G401 (cell line): Measurements from ENCODE around the gene MAPK12. TPM values are rescaled to one million over a fixed set of nuclear protein-coding genes. Genes with fewer than 3 reads are reported as not detected.

Experiments used
- DNase-seq: peaks from one replicate; pipeline ENCODE4 v3.0.0-alpha.2; 2015; ENCODE audit warnings: low spot score
- in situ Hi-C: cut with HindIII; loops from 2 replicates; pipeline ENCODE4 v1.10.0; 2016; ENCODE audit warnings: low sequenced_read_pairs, mixed read lengths
- total RNA-seq: library from RNA; depleted of rRNA; stranded (reverse); fragments of >200 nt; shearing (Covaris generic); gene quantifications from 2 replicates; pipeline ENCODE4 v1.2.3, GENCODE V29; 2014

Gene MAPK12
- total RNA-seq, 1 experiment from 2014 or later: 158 TPM

DNA sequence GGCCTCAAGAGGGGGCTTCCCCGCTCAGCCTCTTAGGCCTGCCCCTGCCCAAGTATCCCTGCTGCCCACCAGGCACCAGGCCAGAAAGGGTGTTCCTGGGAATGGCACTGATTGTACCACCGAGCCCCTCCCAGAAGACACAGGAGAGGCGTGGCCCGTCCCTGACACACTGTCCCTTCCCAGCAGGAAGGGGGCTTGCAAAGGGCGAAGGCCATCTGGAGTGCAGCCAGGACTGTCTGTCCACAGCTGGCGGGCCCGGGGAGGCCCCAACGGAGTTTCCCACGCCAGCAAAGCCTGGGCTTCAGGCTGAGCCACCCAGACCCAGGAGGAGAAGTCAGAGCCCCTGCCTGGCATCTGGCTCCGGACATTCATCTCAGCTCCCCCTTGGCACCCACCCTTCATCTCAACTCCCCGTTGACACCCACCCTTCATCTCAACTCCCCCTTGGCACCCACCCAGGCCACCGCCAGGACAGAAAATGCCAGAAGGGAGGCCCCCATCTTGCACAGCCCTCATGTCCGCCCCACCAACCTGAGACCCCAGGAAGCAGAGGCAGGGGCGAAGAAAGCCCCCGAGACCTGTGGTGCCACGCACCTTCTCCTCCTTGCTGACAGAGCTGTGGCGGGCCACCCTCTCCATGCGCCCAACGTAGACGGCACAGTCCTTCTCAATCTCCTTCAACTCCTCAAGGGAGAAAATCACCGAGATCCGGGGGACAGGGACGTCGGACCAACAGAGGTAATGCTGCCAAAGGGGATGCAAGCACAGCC, 36.1 kb downstream of the MAPK12 start:
- in situ Hi-C loops: no loop called here
- no peak for DNase-seq

DNA sequence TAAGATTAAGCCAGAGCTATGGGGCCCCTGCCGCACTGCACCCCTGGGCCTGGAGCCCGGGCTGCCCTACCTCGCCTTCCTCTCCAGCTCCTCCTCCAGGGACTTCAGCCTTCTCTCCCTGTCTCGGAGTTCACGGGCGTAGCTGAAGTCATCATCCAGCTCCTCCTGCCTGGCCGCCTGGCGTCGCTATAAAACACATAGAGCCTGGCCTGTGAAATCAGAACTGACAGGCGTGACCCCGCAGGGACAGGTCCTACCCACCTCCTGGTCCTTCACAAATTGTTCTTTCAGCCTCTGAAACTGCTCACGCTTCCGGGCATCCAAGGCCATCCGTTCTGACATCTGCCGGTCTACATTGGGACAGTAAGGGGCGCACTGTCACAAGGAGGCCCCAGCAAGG, 37.4 kb downstream of the MAPK12 start:
- DNase-seq: no peak
- in situ Hi-C loops: no loop called here

DNA sequence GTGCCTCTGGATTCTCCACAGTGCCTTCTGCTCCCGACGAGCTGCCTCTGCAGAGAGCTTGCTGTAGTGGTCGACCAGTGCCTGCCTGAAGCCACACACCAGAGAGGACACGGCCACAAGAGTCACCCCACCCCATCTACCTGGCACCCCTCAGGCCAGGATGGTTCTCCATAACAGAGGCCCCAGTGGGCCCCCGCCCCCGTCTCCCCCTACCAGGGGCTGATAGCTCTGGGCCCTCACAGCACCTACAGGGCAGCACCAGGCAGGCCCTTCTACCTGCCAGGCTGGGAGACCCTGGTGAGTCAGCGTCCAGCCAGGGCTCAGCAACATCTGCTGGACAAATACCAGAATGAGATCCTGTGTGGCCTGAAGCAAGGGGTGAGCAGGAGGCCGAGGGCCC, 39.0 kb downstream of the MAPK12 start:
- in situ Hi-C loops: no loop called here
- DNase-seq: no peak

DNA sequence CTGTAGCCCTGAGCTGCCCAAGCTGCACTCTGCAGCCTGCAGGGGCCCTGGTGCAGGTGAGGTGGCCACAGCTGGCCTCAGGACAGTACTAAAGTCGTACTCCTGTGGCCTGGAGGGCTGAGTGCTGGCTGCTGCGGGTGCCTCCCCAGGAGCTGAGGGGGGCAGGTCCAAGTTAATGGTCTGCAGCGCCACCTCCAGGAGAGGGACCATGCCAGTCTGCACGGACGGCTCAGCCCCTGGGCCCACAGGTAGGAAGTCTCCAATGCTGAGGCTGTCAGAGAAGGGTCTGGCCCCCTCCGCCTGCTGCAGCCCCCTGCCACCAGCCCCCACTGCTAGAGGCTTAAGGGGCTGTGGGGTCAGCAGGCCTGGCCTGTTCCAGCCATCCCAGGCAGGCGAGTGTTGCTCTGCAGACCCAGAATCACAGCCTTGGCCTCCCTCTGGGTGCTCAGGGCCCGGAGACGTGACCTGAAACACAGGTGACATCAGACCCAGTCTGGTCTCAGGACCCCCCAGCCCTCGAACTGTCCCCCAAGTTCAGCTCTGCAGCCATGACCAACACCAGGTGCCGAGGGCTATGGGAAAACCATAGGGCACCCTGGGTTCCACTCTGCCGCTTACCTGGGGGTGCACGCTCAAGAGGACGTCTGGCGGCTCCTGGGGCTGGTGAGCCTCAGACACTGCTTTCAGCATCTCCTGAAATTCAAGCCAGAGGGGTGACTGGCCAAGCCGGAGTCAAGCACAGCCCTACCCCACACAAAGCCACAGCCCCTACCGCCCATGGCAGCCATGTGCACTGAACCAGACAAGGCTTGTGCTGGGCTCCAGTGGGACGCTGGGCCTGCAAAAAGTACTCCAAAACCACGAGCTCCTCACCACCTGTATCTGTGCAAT, 39.8 kb downstream of the MAPK12 start:
- no peak for DNase-seq
- in situ Hi-C loops: no loop called here

DNA sequence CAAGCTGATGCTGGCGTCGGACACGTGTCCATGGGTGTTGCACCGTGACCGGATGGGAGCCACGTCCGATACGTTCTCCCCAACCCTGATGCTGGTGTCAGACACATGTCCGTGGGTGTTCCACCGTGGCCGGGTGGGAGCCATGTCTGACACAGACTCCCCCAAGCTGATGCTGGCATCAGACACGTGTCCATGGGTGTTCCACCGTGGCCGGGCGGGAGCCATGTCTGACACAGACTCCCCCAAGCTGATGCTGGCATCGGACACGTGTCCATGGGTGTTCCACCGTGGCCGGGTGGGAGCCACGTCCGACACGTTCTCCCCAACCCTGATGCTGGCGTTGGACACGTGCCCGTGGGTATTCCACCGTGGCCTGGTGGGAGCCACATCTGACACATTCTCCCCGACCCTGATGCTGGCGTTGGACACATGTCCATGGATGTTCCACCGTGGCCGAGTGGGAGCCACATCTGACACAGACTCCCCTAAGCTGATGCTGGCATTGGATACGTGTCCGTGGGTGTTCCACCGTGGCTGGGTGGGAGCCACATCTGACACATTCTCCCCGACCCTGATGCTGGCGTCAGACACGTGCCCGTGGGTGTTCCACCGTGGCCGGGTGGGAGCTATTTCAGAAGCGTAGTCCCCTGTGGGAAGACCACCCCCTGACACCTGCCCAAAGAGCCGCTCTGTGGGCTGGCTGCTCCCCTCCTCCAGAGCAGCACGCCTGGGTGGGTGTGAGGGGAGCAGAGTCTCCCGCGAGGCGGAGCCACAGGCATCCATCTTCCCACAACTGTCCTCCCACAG, 40.7 kb downstream of the MAPK12 start:
- DNase-seq: no peak
- in situ Hi-C loops: no loop called here

DNA sequence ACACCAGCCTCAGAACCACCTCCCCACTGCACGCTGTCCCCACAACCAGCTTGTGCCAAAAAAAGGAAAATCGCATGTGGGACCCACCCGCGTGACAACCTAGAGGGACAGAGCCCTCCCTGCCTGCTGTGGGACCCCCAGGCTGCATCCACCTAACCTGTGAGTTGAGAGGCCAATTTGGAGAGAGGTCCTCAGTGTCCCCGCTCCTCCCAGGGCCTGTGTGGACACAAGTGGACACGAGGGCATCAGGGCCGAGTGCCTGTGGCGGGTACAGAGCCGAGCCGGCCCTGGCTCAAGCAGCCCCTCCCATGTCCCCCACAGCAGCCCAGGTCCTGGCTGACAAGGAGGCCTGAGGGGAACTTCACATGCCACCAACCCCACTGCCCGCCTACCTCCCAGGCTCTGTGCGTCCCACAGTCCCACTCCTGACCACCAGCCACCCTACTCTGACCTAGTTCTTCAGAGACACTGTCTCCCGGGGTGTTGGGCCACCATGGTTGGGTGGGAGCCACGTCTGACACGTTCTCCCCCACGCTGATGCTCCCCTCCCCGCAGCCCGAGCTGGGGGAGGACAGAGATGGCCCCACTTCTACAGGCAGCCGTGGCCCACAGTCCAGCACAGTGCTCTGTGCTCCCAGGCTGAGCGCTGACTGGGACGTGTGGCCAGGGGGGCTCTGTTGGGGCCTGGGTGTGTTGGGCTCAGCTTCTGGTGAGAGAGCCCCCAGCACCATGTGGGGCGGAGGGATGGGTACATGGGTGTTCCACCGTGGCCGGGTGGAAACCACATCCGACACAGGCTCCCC, 41.5 kb downstream of the MAPK12 start:
- DNase-seq: no peak
- in situ Hi-C loops: no loop called here

DNA sequence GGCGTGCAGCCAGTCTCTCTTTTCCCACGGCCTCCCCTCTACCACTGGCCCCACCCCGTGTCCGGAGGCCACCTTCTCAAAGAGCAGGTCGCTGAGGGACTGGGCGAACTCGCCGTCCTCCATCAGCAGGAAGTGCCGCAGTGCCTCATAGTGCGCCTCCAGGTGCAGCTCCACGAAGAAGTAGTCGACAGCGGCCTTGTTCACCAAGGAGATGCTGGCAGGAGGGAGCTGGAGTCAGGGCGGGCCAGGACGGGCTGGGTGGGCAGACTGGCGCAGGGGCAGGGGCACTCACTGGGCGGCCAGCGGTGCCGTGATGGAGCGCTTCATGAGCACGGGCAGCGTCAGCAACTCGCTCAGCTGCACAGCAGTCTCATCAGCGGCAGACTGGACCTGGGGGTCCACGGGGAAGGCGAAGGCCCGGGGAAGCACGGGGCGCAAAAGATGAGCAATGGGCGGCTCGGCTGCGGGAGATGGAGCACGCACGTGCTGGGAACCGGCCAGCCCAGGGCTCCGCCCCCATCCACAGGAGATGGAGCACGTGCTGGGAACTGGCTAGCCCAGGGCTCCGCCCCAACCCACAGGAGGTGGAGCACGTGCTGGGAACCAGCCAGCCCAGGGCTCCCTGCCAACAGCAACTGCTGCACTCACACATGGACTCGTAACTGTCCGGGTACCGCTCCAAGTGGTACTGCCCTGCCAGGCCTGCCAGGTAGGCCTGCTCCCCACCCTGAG, 42.3 kb downstream of the MAPK12 start:
- DNase-seq: peak; percentile 67
- in situ Hi-C loops: no loop called here

DNA sequence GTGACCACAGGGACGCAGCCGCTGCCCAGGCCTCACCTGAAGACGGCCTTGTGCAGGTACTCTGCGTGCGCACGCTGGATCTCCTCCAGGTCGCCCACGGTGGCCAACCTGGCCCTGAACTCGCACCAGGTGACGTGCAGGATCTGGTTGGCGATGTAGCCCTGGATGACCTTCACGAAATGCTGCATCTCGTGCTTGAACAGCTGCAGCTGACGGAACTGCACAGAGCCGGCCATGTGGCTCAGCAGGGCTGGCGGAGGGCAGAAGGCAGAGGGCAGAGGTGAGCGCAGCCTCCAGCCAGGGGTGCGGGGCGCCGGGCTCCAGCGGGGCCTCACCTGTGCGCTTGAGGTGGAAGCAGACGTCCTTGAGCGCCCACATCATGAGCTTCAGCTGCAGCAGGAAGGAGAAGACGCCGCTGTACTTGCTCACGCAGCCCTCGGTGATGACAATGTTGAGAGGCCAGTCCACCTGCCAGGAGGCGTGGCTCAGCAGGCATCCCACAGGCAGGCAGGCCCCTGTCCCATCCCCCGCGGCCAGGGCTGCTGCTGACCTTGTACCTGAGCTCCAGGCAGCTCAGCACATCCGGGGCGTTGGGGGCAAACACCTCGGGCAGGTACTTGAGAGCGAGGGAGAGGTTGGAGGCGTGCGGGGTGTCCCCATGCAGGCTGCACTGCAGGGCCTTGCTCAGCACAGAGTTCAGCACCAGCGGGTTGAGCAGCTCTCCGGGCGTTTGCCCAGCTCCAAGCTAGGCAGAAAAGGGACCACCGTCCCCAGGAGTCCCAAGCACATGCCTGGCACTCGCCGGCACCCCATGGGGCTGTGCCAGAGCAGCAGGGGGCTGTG, 43.1 kb downstream of the MAPK12 start:
- in situ Hi-C loops: no loop called here
- DNase-seq: no peak

DNA sequence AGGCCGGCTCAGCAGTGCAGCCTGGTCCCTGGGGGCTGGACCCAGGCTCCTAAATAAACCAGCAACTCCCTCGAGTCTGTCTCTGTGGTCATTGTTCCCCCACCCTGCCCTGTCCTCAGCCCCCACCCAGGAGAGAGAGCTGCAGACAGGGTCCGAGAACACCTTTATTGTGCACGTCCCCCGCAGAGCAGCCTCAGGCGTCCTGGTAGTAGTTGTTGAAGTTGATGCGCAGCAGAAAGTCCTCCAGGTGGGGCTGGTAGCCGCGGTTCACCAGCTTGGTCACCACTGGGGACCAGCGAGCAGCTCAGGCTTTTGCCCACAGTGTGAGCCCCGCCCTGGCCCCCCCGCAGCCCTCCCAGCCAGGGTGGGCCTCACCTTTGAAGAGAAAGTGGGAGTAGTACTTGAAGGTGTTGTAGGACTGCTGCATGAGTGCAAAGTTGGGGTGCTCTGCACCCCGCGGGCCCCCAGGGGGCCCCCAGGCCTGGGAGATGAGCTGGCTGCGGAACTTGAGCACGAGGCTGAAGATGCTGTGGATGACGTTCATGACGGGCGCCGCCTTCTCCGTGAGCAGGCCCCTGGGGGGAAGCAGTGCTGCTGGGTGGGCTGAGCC, 43.8 kb downstream of the MAPK12 start:
- in situ Hi-C loops: no loop called here
- no peak for DNase-seq

DNA sequence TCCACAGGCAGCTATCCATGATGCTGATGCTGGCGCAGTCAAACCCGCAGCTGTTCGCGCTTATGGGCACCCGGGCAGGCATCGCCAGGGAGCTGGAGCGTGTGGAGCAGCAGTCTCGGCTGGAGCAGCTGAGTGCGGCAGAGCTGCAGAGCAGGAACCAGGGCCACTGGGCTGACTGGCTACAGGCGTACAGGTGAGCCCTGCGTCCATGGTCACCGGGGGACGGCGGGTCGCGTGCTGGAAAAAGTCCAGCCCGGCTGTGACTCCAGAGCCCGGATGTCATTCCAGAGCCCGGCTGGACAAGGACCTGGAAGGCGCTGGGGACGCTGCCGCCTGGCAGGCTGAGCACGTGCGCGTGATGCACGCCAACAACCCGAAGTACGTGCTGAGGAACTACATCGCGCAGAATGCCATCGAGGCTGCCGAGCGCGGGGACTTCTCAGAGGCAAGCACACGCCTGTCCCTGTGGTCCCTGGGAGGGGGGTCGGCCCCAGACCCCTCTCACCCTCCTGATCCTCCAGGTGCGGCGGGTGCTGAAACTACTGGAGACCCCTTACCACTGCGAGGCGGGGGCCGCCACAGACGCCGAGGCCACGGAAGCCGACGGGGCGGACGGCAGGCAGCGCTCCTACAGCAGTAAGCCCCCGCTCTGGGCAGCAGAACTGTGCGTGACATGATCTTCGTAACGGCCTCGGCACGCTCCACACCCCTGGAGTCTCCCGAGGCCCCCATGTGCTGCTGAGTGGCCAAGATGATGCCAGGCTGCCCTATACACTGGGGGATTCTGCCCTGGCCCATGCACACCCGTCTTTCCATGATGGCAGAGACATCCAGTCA, 44.6 kb downstream of the MAPK12 start:
- in situ Hi-C loops: no loop called here

DNA sequence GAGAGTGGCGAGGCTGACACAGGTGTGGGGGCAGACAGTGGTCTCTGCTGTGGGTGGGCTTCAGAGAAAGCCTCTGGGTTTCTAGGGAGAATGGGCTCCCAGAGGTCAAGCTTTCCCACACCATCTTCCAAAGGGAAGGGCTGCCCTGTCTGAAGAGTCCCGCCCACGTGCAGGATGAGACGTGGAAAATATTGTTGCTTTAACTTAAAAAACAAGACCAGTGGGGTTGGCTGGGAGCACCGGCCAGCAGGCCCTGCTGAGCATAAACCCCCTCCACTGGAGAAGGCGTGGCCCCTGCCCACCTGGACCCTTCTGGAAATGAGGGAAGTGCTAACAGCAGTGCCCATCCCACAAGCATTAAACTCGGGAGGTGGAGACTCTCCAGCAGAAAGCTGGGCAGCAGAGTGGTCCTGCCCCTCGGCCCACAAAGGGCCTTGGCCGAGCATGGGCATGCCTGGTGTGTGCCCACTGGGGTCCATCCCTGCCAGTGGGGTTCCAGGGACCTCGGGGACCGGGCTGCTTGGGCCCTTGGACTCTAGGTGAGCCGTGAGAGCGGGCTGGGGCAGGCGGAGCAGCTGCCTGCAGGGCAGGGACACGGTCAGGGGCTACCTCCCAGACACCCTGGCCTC, 45.3 kb downstream of the MAPK12 start:
- in situ Hi-C loops: no loop called here
- DNase-seq: no peak

More for the DNA sequence above, 44.6 kb downstream of the MAPK12 start:
- no peak for DNase-seq

DNA sequence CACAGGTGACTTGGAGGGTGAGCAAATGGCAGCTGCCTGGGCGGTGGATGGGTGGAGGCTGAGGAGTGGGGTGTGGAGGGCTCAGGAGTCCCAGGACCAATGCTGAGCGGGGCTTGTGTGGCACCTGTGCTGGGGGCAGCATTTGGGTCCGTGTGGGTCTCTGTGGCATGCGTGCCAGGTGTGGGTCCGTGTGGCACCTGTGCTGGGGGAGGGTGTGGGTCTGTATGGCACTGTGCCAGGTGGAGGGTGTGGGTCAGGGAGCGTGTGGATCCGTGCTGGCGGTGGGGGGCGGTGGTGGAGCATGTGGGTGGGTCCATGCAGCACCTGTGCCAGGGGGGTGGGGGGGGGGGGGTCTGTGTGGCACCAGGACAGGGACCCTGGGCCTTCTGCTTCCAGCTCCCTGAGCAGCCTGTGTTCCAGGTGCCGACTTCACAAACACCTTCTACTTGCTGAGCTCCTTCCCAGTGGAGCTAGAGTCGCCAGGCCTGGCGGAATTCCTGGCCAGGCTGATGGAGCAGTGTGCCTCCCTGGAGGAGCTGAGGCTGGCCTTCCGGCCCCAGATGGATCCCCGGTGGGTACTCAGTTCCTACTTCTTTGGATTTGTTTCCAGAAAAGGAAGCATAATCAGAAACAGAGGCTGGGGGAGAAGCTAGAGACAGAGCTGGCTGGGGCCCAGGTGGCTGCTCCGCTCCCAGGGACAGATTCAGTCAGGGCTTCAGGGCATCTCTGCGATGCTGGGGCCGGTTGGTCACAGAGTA, 46.0 kb downstream of the MAPK12 start:
- in situ Hi-C loops: no loop called here

DNA sequence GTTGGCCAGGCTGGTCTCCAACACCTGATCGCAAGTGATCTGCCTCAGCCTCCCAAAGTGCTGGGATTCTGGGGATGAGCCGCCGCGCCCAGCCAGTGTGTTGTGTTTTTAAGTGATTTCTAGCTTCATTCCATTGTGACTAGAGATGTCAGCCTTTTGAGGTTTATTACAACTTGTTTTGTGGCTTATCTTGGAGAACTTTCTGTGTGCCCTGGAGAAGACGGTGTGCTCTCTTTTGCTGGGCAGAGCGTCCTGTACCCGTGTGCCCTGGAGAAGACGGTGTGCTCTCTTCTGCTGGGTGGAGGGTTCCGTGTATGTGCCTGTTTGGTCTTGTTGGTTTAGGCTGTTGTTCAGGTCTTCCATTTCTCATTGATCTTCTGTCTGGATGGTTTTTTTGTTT, 48.2 kb downstream of the MAPK12 start:
- DNase-seq: no peak
- in situ Hi-C loops: no loop called here

More for the DNA sequence above, 46.0 kb downstream of the MAPK12 start:
- peak; percentile 61 for DNase-seq

DNA sequence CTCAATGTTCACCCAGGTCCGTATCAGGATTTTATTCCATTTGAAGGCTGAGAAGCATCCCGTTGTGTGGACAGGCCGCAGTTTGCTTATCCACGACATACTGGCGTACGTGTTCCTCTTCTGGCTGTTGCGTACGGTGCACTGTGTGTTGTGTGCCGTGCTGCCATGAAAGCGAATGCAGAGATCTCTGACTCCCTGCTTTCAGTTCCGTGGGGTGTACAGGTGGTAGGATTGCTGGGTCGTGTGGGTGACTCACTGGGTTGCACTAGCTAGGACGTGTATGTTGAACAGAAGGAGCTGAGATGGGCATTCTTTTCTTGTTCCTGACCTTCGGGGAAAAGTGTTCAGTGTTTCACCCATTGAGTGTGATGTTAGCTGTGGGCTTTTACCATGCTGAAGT, 50.3 kb downstream of the MAPK12 start:
- no peak for DNase-seq
- in situ Hi-C loops: no loop called here
